Inflammatory macrophage (primary cell): ENCODE measurements around the gene MRPL46.
A peak's percentile ranks its signal among the peaks of the same experiment; 100 is the strongest.

Experiments
- DNase-seq, 2 donors: peaks; one replicate each; pipeline ENCODE4 v3.0.0-alpha.2; 2020 to 2022
- total RNA-seq, 18 experiments: gene quantifications; one replicate each; lab custom pipeline; 2026; ENCODE audit warnings: mixed read lengths in 6 of 18, inconsistent platforms in 2 of 18; lab: John Stamatoyannopoulos, UW

Gene MRPL46
- total RNA-seq, result 0.87 to 4.0 (median 2.5) reads per million in 18 experiments

DNA sequence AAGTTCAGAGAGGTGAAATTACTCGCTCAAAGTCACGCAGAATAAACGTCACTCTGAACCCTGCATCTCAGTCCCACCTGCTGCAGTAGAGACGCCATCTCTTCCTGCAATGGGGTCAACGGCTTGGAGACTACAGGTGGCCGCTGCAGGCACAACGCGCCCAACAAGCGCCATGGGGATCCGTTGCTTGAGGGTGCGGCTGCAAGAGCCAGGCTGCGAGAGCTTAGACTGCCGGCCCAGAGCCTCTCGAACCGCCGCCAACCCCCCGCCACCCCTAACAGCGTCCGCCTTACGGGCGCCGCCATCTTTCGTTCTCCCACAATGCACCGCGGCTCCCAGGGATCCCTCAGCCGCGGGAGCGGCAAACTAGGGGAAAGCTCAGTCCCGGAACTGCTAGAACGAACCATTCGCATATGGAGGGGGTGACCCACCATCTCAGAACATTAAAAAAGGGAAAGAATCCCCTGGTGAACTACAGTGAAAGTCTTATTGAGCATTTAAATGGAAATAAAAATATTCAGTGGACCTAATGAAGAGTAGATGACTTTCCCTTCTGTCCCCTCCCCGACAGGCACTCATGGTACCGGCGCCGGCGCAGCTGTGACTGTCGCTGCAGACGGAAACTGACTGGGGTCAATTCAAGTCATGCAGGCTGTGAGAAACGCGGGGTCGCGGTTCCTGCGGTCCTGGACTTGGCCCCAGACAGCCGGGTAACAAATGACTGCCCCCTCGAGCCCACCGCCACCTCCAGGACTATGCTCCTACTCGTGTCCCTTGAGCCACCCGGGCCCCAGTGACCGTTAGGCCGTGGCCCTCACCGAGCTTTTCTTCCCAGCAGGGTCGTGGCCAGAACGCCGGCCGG is at the start of gene MRPL46, which contains the start of gene MRPS11:
MRPL46 (minus strand) TSS at position 316 of the 862 bp plus-strand sequence; CDS start at position 305, 11 bp downstream.
MRPS11 (plus strand) TSS at position 636 of the 862 bp plus-strand sequence; CDS start at position 646, 10 bp downstream.
- DNase-seq, result peak; percentile 90

DNA sequence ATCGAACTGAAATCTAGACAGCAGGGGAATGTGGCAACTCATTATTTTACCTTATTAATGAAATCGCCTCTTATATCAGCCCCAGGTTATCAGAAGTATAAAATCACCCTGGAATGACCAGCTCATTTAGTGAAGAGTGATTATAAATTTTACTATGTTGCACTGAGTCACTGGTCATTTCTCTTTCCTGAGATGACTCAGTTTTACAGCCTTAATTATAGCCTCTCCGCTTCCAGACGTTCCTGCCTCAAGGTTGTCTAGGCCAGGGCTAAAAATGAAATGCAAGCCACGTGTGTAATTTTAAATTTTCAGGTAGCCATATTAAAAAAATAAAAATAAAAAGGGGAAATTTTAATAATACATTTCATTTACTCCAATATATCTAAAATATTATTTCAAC is 46.0 kb upstream of the MRPL46 start:
- DNase-seq, result no peak

DNA sequence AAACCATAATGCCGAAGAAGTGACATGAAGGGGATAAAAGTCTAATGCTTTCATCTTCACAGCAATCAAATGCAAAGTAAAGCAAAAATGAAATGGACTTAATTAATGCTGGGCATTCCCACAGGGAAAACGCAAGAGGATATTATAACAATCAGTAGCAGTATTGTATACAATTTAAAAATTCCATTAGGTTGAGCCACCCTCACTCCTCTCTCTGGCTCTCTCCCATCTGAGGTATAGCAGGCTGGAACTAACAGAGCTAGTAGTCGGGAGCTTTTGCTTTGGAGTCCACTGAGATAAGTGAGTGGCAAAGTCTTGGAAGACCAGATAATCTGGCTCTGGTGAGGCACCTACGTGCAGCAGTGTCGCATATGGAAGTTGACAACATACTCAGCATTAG is 45.4 kb upstream of the MRPL46 start:
- DNase-seq, result no peak

DNA sequence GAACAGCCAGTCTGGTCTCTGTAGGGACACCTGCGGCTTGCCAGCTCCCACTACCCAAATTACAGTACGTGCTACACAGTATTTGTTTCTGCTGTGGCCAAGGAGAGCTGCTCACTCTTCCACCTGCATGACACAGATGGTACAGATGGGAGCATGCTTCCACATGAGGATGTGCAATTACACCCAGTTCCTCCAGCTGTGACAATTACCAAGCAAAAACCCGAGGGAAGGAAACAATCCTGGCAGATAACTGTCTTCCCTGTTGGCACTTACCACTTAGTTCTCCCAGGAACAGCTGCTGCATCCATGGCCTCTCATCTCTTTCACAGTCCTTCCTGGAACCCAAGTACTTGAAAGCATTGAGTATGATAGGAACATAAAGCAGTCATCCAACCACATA is 44.9 kb upstream of the MRPL46 start:
- DNase-seq, result no peak

DNA sequence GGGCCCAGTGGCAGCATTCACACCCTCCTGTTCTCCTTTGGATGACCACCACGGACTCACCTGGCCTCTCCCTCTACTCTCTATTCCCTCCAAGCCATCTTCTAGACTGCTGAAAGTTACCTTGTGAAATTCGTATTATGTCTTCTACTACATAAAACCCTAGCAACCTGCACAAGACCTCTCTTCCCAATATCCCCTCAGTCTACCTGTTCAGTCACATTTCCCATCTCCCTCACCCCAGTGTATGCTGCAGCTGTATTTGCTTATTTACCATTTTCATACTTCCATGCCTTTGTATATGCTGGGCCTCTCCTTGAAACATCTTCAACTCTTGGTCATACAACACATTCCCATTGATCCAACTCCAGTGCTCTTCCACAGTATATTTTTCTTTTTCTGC is 44.0 kb upstream of the MRPL46 start:
- DNase-seq, result no peak

DNA sequence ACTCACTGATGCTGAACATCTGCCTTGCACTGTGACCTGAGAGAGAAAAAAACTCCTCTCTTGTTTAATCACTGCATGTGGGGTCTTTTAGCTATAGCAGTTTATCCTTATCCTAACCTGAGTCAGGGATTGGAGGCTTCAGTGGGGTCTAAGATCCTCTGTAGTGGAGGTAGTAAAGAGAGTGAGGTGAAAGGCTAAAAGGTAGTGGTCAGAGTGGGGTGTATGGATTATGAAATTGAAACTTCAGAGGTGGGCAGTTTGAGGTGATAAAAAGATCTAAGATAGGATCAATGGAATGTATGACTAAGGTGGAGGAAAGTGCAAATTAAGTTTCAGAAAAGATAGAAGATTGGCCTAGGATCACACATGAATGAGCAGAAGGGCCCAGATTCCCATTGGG is 42.8 kb upstream of the MRPL46 start:
- DNase-seq, result no peak

DNA sequence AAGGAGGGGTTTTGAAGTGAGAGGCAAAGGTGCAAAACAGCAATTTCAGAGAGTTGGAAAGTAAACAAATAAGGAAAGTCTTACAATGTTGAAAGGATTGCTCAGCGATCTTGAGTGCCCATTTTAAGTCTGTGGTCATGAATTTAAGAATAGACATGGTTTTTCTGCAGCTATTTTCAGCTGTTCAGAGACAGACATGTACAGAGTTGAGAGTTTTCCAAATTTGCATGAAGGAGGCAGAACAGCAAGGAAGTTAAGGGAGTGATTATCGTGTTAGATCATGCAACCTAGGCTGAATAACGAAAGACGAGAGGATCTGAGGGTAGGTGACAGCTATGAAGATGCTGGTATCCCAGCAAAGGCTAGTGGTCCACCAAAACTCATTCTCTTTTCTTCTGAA is 42.1 kb upstream of the MRPL46 start:
- no peak for DNase-seq

DNA sequence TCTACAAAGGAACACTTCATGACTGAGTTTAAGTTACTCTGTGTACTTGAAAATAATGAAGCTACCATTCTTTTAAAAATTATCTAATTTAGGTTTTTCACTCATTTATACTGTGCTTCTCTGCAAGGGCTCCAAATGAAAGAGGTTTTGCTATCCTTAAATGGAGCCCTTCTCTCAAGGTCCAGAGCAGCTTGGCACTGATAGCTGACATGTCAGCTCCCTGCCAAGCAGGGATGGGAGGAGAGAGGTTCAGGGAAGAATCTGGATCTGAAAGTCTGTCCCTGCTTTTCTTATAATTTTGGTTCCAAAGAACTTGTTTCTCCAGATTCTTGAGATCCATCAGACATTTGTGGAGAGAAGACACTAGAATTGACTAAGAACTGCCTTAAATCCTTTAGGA is 39.4 kb upstream of the MRPL46 start:
- DNase-seq, result no peak

DNA sequence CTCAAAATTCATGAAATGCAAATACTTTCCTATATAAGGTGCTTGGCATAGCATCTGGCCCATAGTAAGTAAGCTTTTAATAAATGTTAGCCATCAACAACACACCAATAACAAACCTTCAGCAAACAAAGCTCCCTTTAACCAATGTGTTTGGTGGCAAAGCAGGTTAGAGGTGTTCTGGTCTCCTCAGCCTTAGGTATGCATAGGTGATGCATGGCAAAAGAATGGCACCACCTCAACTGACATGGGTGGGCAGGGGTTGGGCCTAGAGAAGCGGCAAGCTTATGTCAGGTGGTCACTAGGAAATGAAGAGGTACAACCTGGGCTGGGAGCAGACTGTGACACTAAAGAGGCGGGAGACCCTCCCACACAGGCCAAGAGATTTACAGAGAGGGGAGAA is 38.5 kb upstream of the MRPL46 start:
- no peak for DNase-seq

DNA sequence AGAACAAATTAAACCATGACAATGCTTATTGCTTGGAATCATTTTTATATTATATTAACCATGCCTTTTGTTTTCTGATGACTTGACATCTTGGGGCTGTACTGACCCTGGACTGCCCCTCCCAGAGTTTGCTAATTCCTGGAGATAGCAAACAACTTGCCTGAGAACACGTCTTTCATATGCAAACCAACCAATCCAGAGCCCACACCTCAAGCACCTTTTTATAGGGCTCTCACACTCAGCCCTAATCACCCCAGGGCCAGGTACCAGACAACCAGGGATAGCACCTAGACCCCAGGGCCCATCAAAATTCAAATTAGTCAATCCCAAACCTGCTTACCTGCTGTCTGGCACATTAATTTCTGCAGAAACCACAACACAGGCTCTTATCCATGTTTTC is 37.3 kb upstream of the MRPL46 start:
- DNase-seq, result no peak

DNA sequence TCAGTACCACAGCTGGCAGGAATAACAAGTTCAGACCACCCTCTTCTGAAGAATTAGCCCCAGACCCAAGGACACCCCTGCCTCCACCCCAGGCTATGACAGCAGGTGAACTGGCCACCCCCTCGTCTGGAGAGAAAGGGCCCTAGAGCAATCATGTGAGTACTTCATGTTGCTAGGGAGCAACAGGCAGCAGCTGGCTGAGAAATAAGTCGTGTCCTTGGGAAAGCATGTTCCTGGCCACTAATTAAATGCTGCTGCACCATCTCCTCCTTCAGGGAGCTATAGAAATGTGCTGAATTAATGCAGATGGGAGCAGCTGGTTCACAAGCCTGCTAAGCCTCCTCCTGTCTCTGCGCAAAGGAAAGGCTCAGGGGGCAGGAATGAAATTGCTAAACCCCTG is 31.8 kb upstream of the MRPL46 start:
- DNase-seq, result no peak

DNA sequence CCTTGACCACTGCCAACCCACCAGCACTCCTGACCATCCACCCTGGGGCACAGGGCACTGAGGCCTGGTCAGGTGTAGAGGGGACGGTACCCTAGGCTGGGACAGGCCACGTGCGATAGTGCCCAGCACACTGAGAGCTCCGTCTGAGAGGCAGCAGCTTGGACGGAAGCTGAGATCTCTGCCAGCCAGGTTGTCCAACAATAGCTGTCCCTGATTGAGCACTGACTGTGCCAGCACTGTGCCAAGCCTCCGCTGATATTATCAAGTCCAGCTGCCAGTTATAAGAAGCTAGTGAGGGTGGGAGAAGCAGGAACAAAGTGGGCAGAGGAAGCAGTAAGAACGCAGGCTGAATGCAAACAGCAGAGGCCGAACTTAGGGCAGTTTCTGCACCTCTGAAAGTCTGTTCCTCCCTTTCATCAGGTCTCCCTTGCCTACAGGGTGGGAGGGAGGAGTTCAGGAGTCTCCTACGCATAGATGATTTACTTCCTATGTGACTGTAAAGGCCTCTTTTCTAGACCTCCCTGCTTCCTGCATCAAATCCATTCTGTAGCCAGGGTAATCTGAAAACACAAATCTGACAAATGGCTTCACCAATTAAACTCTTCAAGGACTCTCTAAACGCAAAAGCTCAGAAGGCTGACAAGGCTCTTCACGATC is 30.0 kb upstream of the MRPL46 start:
- DNase-seq, result no peak

DNA sequence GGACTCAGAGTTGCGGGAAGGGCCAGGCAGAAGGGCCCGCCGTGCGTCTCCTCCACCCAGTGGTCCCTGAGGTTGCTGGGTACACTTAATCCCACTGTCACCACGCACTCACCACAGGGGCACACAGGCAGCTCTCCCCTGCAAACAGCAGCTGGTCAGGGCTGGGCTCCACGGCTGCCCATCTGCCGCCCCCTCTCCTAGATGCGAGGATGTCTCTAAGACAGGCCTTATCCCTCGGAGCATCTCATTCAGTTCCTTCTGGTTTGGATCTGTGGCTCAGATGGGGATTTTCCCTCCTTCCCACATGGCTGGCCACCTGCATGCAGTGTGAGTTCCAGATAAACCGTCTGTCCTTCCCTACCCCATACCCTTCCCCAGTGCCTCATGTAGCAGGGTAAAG is 26.7 kb upstream of the MRPL46 start:
- DNase-seq, result no peak

DNA sequence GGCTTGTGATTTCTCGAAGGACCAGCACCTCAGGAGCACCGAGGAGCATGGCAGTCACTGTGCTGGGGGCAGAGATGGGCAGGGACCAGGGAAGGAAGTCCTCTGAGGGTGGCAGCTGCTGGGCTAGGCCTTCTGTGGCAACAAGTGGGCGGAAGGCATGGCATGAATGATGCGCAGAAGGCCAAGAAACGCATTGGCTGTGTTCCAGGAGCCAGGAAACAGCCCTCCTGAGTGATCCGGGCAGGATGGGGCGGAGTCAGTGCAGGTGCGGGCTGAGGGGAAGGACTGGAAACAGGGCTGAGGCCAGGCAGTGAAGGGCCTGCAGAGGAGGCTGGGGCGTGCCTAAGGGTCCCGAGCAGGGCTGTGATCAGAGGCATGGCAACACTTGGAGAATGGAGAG is 24.0 kb upstream of the MRPL46 start:
- no peak for DNase-seq

DNA sequence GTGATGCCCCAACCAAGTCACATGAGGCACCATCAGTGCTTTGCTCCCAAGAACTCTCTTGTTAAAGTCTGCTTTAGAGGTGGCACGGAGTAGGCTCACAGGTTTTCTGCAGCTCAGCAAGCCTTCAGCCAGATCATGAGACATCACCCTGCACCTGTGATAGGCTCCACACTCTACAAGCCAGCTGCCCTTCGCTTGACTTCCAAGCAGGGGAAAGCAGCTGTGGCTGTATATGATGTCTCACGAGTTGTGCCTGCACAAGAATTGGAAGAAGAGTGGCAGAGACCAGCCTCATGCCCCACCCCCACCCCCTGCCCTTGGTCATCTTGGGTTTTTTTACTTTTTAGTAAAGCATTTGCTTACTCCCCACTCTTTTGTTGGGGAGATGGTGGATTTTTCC is 22.8 kb upstream of the MRPL46 start:
- no peak for DNase-seq

DNA sequence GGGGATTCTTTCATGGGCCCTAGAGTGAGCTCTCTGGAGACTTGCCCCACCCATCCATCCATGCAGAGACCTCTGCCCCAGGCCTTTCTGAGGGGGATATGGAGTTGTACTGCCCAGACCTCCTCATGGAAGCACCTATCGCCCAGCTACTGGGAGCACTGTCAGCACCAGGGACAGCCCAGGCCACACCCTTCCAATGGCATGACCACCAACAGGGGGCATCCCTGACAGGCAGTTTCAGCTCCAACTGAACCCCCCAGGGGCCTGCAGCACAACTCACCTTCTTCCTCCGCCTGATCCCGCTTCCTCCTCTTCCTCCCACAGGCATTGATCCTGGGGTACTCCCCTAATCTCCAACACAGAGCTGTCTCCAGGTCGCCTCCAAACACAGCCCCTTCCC is 22.1 kb upstream of the MRPL46 start:
- no peak for DNase-seq

DNA sequence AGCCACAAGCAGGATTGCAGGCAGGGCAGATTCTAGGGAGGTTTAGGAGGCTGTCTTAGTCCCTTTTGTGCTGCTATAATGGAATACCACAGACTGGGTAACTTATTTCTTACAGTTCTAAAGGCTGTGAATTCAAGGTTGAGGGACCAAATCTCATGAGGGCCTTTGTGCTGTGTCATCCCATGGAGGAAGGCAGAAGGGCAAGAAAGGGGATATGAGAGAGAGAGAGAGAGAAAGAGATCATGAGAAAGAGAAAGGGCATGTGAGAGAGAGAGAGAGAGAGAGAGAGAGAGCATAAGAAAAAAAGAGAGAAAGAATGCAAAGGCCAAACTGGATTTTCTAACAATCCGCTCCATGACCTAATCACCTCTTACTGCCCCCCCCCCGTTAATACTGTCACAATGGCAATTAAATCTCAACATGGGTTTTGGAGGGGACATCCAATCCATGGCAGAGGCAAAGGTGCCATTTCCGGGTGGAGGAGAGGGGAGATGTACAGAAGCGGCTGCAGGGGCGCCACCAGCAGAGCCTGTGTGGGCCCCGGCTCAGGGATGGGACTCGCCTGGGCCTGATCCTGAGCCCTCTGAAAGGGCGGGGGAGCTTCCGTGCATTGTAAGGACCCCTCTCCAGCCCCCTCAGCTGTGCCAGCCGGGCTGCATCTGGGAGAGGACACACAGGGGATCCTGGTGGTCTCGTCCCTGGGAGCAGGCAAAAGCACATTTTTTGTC is 20.8 kb upstream of the MRPL46 start:
- no peak for DNase-seq

DNA sequence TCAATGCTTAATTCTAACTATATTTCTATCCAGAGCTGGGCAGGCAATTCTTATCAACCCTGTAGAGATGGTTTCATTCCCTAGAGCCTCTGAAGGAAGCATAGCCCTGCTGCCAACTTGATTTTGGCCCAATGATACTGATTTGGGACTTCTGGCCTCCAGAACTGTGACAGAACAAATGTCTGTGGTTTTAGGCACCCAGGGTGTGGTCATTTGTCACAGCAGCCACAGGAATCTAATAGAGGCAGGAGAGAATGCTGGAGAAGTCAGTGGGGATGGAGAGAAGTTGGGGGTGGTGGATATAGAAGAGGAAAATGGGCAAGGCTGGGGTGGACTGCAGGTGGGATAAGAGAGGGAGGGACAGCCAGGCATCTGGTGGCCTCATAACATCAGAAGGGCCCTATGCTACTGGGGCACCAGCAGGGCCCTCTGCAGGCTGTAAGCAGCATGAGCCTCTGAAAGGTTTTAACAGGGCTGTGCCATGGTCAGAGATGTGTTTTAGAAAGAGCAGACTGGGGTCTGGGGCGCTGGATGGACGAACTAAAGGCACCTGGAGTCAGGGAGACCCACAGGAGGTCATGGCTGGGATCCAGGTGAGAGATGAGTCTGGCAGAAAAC is 20.1 kb upstream of the MRPL46 start:
- no peak for DNase-seq

DNA sequence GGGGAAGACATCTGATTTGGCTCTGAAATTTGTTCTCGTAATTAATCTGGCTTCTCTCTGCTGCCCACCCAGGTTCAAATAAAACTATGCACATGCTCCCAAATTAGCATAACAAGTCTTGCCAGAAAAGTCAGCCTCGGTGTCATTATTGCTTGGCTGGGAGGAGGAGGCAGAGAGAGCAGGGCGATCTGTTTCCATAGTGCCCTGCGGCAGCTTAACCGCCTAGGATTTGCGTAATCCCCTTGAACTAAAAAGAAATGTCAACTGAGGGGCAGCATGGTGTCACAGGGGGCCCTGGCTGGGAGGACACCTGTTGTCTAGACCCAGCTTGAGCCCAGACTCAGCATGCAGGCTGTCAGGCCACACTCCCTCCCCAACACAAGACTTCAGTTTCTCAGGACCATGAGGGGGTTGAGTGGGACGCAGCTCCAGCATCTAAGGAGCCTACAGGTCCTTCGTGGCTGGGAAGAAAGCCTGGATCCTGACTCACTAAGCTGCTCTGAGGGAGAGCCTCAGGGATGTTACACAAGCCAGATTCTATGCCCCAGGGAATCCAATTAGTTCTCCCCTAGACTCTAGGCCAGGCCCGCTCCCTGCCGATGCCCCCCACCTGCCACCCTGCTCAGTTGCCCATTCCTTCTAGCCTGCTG is 17.6 kb upstream of the MRPL46 start:
- DNase-seq, result no peak

DNA sequence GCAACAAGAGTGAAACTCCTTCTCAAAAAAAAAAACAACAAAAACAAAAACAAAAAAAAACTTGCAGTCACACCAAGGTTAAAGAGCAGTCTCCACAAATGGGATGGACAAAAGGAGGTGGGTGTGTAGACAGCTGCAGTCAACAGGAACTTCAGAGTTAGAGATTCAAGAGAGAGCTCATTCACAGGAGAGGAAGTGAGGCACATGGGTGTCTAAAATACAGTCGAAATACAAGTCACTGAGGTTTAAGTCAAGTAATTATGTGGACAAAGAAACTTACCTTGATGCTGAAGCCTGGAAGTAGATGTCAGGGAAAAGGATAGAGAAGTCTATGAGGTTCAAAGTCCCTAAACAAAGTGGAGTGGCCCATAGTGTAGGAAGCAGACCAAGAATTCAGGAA is 15.1 kb upstream of the MRPL46 start:
- peak; percentile 11 to 39 for DNase-seq

DNA sequence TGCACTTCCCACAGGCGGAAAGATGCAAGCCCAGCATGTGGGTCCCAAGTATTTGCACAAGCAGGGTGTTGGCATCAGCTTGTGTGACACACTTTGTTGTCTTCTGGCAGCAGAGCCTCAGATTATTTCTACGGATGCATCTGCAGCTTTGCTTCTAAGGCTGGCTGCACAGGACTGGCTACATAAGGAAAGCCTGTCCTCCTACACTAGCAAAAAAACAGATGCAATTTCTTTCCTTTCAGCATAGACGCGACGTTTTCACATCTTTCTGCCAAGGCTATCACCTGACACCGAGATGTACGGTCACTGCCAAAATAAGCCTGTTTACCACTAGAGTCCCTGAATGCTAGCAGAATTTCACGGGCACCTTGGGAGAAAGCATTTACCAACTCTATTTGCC is 13.8 kb upstream of the MRPL46 start:
- DNase-seq, result no peak

DNA sequence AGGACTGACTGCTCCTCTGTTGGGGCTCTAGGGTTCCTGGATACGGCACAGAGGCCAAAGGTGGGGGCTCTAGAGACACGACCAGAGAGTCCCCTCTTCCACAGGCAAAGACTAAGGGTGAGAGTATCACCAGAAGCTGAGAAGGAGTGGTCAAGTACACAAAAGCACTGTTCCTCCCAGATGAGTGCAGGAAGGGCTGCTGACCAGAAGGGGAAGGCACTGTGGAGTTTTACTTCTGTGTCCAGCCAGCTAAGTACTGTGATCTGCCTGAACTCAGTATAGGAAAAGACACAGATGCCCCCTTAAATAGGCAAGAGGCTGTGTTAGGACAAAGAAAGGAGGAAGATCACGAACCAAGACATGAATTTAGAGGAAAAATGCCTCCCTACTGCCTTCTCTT is 12.0 kb upstream of the MRPL46 start:
- DNase-seq, result no peak
